Upper lobe of left lung (tissue), 4 donors: ENCODE data around the gene NCR2.

Experiments
- POLR2A ChIP-seq, 4 donors: fragments of 450-650 bp; IDR thresholded peaks; one replicate each; pipeline ENCODE4 v1.5.1; 2016 to 2017; ENCODE audit warnings: antibody characterized with exemption in 4 of 4, mild to moderate bottlenecking in 2 of 4
- TF ChIP-seq, protein P1 (sequence below), 6 experiments: fragments of 450-650 bp in 4 of 6; fragments of 200-600 bp in 2 of 6; sonication (generic) in 2 of 6; IDR thresholded peaks; one replicate each; pipeline ENCODE4 v1.5.1; 2016 to 2019; ENCODE audit warnings: antibody characterized with exemption in 6 of 6

DNA sequence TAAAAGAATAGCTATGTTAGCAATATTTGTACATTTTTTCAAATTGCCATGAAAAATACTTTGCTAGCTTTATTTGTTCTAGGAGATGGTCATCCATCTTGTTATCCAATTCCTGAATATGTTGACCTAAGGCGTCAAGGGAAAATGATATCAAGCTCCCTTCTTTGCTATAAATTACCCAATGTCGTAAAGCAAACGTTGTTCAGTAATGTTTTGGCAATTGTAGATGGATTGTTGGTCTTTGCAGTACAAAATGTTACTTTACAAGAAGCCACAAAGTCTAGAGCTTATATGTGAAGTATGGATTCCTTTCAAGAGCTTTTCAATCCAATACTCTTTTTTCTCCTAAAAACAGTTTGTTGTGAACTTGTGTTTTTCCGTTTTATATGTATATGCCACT, 3.3 kb downstream of the NCR2 start:
- TF ChIP-seq, protein P1, sequence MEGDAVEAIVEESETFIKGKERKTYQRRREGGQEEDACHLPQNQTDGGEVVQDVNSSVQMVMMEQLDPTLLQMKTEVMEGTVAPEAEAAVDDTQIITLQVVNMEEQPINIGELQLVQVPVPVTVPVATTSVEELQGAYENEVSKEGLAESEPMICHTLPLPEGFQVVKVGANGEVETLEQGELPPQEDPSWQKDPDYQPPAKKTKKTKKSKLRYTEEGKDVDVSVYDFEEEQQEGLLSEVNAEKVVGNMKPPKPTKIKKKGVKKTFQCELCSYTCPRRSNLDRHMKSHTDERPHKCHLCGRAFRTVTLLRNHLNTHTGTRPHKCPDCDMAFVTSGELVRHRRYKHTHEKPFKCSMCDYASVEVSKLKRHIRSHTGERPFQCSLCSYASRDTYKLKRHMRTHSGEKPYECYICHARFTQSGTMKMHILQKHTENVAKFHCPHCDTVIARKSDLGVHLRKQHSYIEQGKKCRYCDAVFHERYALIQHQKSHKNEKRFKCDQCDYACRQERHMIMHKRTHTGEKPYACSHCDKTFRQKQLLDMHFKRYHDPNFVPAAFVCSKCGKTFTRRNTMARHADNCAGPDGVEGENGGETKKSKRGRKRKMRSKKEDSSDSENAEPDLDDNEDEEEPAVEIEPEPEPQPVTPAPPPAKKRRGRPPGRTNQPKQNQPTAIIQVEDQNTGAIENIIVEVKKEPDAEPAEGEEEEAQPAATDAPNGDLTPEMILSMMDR (IDR thresholded peaks at IDR 0.05): no peak
- no peak for TF ChIP-seq POLR2A (IDR thresholded peaks at IDR 0.05)
